ENCODE data around the gene UBL4B.
"Not testable (repeated sequence)": the region's sequence is repeated elsewhere in the genome, so short reads cannot be mapped to it uniquely, and the experiment has no call there.

The UBL4B gene, protein sequence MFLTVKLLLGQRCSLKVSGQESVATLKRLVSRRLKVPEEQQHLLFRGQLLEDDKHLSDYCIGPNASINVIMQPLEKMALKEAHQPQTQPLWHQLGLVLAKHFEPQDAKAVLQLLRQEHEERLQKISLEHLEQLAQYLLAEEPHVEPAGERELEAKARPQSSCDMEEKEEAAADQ

DNA sequence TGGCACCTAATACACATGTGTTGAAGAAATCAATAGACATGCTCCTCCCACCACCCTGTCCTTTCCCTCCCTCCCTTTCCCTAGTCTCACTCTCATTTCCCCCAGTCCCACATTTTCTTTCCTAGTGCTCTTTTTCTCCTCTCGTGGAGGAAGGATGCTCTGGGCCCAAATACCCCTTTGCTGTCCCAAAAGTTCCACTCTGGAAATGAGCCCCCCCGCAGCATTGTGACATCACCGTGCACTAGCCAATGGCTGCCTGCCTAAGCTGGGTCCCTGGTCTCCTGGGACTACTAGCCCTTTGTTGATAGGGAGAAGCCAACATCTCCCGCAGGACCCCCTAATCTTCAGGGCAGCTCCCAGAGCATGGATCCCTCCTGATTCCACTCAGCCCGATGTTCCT, at the start of gene UBL4B:
Gene UBL4B (plus strand): TSS at position 301 of the 400 bp plus-strand sequence. CDS start 92 bp downstream, at position 393.
- no peak for DNase-seq (ENCODE audit: low spot score)

DNA sequence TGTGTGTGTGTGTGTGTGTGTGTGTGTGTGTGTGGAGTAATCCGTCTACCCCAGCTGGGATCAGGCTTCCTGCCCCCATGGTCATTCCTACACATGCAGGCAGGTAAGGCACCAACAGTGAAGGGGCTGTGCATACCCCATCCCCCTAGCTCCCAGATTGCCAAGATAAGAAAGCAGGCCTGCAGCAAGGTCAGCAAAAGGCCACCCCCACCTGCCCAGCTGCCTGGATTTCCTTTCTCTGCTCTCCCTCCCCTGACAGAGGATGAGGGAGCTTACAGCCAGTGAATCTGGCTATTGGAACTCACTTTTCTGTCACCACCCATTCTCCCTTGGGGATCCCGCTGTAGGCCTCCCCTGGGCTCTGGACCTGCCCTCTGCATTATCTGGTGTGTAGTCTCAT, 49.6 kb upstream of the UBL4B start:
- no peak for DNase-seq (ENCODE audit: low spot score)

GRCh38 chr1:110063781-110064180, 48.5 kb upstream of the UBL4B start:
- no peak for DNase-seq (ENCODE audit: low spot score)

DNA sequence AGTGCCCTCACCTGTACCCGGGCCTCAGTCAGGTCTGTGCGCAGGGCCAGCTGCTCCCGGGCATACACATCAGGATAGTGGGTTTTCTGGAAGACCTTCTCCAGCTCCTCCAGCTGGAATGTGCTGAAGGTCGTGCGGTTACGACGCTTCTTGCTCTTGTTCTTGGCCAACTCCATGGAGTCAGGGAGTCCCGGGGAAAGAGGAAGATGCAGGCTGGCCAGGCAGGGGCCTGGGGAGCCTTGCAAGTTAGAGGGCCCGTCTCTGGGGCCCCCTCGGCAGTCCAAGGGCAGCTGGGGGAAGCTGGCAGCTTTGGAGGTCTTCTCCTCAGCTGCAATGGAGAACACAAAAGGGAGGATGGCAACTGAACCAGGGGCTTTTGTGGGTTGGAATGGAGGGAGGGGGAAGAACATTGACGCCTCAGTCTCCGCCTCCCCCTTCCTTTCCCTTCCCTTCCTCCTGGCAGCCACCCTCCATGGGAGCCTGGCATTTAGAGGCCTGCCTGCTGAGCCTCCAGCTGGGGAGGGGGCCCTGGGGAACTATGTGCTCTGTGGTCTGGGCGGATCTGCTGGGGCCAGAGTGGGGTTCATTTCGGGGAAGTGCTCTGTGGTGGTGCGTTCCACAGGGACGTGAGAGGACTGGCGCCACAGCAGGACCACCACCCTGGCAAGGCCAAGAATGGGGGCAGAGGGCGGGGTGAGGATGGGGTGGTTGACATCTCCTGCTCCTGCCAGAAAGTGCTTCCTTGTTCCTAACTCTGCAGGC, 47.5 kb upstream of the UBL4B start:
- no peak for DNase-seq (ENCODE audit: low spot score)

DNA sequence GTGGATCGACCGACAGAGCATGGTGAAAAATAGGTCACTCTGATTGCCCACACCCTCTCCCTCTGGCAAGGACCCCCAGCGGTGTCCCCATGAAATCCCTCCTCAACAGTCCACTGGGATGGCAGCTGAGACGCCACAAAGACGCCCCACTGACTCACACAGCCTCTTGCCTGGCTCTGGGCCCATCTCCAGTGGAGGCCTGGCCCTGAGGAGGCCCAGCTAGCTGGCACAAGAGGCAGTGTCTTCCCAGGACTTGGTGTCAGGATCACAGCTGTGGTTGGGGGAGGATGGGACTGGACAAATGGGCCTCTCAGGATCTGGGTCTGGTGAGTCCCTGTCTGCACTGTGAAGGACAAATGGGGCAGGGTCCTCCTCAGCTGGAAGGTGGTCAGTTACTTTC, 46.4 kb upstream of the UBL4B start:
- DNase-seq (ENCODE audit: low spot score) = no peak

- DNase-seq (ENCODE audit: low spot score) = no peak
Observed at GRCh38 chr1:110067479-110067892, 44.8 kb upstream of the UBL4B start.

- no peak for DNase-seq (ENCODE audit: low spot score)
Observed at GRCh38 chr1:110067893-110068645, 44.2 kb upstream of the UBL4B start.

DNA sequence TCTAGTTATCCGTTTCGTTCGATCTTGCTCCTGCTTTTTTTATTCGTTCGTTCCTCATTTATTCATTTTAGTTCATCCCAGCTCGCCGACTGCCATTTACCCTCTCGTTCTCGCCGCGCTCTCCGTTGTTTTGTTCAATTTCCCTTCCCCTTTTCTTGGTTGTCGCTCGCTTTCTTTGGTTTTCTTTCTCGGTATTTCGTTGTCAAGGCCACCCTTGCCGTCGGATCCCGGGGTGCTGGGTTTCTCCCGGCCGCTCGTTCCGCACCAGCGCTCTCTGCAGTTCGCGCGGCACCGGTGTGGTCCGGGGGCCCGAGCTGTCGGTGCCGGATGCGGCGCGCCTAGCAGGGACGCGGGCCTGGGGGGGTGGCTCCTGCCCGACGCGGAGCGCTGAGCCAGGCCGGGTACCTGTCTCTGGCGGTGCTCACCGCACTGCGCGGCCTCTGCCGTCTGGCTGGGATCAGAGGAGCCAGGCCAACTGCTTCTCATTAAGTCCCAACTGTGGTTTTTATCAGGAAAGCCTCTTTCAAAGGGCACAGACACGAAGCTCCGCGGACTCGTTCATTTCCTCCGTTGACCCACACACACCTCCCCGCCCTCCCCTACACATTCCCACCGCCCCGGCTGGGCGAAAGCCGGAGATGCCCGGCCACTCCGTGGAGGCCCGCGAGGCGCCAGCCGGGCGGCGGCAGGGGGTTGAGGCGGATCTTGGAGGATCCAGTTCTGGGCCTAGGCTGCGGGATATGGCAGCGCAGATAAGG, 43.4 kb upstream of the UBL4B start:
- DNase-seq (ENCODE audit: low spot score) = no peak

- DNase-seq (ENCODE audit: low spot score) = no peak
Observed at GRCh38 chr1:110069404-110070281, 42.6 kb upstream of the UBL4B start.

DNA sequence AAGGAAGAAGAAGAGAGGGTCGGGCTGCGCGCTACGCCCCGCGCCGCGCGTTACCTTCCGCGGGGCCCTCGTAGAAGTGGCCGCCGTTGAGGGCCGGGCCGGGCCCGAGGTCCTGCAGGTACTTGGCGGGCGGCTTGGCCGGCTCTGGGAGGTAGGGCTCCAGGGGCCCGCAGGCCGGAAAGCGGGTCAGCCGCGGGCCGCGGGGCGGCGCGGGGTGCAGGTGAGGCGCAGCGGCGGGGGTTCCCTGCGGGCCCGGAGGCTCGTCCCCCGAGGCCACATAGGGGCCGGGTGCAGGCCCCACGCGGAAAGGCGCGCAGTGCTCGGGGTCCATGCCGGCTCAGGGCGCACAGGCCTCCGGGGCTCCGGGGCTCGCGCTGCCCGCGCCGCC, 42.0 kb upstream of the UBL4B start:
- no peak for DNase-seq (ENCODE audit: low spot score)

- no peak for DNase-seq (ENCODE audit: low spot score)
Observed at GRCh38 chr1:110070671-110071242, 41.5 kb upstream of the UBL4B start, which contains the start of gene ALX3. ALX3 (minus strand) TSS chr1:110070672; CDS start chr1:110070612, 60 bp downstream.

- DNase-seq (ENCODE audit: low spot score) = no peak
Observed at GRCh38 chr1:110074166-110074565, 38.1 kb upstream of the UBL4B start.

- DNase-seq (ENCODE audit: low spot score) = no peak
Observed at GRCh38 chr1:110076789-110077500, 35.3 kb upstream of the UBL4B start.

DNA sequence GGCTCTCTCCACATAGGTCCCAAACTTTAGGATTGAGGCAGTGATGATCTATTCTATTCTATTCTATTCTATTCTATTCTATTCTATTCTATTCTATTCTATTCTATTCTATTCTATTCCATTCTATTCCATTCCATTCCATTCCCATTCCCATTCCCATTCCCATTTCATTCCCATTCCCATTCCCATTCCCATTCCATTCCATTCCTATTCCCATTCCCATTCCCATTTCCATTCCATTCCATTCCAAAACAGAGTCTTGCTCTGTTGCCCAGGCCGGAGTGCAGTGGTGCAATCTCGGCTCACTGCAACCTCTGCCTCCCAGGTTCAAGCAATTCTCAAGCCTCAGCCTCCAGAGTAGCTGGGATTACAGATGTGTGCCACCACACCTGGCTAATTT, 32.2 kb upstream of the UBL4B start:
- not testable (repeated sequence) for DNase-seq (ENCODE audit: low spot score)

- no peak for DNase-seq (ENCODE audit: low spot score)
Observed at GRCh38 chr1:110081061-110081460, 31.2 kb upstream of the UBL4B start.

GRCh38 chr1:110082477-110082876, 29.8 kb upstream of the UBL4B start:
- DNase-seq (ENCODE audit: low spot score) = no peak

GRCh38 chr1:110083061-110083865, 29.0 kb upstream of the UBL4B start:
- no peak for DNase-seq (ENCODE audit: low spot score)

- no peak for DNase-seq (ENCODE audit: low spot score)
Observed at GRCh38 chr1:110083866-110084226, 28.4 kb upstream of the UBL4B start.
